GM19043 (cell line): ENCODE data around the gene CSMD2.
"Not testable (repeated sequence)": the region's sequence is repeated elsewhere in the genome, so short reads cannot be mapped to it uniquely, and the experiment has no call there.

Experiments
- ATAC-seq: cut with Tn5 transposase; IDR thresholded peaks from one replicate; pipeline ENCODE4 v1.9.1; 2021; ENCODE audit warnings: low read depth; ENCODE audit not compliant: unreplicated experiment

CSMD2 gene

DNA sequence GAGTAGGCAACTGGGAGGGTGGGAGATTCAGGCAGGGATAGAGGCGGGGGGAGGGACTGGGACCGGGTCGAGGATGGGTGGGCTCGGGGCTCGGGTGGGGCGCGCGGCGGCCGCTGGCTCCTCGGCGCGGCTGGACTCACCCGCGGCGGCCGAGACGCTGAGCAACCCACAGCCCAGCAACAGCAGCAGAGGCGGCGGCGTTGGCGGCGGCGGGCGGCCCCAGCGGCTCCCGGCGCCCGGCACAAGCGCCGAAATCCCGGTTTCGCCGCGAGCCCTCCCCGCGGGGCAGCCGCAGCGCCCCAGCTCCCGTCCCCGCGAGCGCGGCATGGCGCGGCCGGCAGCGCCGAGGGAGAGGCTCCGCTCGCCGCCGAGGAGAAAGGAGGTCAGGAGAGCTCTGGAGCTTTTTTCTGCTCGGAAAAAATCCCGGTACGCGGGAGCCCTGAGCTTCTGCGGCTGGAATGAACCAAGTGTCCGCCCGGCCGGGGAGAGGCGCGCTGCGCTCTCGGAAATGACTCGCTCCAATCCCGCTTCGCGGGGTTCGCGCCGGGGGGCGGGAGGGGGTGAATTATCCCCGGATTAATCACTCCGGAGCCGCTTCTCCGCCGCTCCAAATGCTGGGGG, at the start of gene CSMD2:
CSMD2 (minus strand) TSS at position 460 of the 621 bp plus-strand sequence; CDS start at position 327, 133 bp downstream.
- ATAC-seq: no peak

DNA sequence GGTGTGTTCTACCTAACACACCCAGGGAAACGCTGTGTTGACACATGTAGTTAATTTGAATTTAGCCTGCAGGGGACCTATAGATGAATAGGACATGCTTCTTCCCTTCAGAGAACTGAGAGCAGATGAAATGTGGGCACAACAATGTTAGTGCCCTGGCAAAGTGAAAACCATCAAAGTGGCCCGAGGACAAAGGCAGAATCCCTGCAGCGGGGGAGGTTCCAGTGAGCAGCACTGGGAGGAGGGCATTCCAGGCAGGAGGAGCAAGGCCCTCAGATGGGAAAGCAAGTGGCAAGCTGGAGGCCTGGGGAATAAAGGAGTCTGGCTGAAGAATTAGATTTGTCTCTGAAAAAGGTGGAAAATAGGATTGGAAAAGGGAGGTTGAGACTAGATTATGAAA, 48.9 kb upstream of the CSMD2 start:
- ATAC-seq: no peak

DNA sequence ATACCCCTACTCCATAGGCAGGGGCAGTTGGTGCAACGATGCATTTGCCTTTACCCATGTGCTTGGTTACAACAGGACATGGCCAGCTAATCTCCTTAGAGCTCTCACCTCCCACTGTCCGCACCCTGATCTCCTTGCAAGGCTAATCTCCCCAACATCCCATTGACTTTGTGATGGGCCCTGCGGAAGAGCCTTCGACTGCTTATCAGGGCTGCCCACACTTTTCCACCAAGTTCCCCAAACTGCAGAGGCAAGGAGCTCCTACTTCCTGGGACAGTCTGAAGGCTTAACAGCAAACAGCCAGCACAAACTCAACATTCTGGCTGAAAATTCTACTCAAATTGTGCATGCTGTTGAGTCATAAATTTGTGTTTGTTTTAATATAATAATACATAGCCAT, 47.6 kb upstream of the CSMD2 start:
- ATAC-seq: no peak

DNA sequence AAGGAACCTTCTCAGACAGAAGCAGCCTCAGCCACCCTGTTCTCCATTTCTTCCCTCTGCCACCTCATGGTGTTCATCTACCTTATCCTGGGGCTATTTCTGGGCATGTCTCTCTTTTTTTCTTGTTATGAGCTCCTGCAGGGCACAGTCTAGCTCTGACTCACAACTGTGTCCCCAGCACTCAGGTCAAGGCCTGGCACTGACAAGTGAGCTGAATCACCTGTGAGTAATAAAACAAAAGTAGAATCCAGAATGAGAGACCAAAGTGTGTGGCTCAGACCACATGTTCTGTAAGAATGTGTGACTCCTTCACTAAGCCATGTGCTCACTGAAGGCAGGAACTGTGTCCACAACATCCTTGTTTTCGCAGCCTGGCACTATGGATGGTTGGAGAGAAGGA, 34.9 kb upstream of the CSMD2 start:
- no peak for ATAC-seq

DNA sequence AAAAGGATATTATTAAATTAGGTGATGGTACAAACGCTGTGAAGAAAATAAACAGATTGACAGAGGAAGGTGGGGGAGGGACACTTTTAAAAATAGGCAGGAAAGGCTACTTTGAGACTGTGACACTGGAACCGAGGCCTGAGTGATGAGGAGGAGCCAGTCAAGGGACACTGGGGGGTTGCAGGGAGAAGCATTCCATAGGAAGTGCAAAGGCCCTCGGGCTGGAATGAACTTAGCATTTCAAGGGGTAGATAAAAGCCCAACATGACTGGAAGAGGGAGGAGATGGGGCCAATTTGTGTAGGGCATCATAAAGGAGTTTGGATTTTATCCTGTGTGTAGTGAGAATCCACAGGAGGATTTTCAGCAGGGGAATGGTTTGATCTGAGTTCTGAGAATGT, 27.6 kb upstream of the CSMD2 start:
- ATAC-seq: no peak

DNA sequence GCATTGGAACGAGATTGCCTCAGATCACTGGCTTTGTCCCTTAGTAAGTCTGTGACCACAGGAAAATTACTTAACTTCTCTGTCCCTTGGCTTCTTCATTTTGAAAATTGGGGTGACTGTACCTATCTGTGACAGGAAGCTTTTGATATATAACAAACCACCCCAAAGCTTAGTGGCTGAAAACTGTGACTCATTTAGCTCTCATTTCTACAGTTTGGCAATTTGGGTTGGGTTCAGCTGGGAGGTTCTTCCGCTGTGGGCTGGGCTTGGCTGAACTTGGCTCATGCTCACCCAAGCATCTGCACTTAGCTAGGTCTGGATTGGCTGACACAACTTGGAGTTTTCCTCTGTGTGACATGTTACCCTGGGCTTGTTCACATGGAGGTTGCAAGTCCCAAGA, 25.7 kb upstream of the CSMD2 start:
- ATAC-seq: no peak

DNA sequence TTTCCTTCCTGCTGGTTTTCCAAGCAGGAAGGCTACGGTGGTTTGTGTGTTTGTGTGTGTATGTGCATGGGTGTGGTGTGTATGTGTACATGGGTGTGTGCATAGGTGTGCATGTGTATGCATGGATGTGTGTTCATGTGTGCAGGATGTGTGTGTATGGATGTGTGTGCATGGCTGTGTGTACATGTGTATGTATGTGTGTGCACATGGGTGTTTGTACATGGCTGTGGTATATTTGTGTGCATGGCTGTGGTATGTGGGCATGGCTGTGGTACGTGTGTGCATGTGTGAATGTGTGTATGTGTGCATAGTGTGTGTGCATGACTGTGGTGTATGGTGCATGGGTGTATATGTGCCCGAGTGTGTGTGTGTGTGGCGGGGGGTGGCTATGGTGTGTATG, 24.0 kb upstream of the CSMD2 start:
- ATAC-seq: no peak

DNA sequence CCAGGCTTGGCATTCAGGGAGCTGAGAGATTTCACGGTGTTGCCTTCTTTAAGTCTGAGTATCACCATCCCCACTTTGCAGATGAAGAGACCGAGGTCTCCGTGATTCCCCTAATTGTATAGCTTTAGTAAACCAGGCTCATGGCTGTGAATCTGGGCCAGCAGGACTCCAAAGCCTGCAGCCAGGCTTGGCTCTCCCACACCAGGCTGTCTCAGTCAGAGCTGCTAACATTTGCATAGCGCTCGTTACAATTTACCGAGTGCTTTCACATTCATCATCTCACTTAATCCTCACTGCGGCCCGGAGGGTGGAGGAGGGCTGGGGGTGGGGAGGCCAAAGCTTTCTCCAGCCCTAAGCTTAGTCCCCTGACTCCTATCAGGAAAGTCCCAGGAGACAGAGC, 23.4 kb upstream of the CSMD2 start:
- ATAC-seq: no peak

DNA sequence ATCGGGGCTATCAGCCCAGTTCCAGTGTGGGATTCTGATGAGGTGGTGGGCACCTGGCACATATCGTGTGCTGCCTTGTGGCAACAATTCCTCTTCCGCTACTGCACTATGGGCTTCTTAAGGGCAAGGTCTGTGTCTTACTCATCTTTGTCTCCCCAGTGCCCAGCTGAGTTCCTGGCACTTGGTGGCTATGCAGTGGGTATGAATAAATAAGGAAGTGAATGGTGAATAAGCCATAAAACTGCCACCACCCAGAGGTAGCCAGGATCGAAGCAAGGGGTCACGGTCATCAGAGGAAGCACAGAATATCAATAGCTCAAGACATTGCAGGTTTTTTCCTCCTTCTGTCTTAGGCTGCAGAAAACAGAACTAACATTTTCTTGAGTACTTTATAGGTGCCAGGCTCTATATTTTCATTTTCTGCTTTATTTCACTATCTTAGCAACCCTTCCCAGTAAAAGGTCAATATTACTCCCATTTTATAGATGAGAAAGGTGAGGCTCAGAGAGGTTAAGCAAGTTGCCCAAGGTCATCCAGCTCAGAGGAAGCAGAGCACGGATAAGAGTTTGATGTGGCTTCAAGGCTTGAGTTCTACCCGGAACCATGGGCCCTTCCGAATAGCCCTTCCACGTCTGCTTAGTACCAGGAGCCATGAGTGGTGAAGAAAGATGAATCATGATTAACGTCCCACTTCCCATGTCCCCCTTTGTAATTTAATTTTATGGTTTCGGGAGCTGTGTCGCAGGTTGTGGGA, 21.9 kb upstream of the CSMD2 start:
- no peak for ATAC-seq

DNA sequence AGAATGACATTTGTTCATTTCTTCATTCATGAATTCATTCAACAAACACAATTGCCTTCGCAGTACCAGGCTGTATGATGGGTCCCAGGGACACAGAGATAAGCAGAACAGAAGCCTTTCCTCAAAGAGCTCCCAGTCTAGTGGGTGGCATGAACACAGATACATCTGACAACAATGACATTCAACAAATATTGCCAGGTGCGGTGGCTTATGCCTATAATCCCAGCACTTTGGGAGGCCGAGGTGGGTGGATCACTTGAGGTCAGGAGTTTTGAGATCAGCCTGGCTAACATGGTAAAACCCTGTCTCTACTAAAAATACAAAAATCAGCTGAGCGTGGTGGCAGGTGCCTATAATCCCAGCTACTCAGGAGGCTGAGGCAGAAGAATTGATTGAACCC, 18.4 kb upstream of the CSMD2 start:
- not testable (repeated sequence) for ATAC-seq

DNA sequence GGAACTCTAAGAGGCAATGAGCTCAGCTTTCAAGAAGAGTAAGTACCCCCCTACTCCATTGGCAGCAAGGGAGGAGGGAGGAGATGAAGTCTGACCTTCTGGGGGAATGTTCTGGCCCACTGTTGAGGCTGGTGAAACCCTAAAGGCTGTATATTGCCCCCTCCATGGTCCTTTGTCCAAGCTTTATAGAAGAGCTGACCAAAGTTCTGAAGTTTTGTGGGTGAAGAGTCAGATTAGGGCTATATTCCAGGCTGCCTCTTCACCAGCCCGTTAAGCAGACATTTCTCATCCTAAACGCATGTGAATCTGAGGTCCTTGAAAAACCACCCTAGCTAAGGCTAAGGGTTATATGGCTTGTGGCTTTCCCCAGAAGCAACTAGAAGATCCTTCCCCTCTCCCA, 13.0 kb upstream of the CSMD2 start:
- ATAC-seq: no peak

DNA sequence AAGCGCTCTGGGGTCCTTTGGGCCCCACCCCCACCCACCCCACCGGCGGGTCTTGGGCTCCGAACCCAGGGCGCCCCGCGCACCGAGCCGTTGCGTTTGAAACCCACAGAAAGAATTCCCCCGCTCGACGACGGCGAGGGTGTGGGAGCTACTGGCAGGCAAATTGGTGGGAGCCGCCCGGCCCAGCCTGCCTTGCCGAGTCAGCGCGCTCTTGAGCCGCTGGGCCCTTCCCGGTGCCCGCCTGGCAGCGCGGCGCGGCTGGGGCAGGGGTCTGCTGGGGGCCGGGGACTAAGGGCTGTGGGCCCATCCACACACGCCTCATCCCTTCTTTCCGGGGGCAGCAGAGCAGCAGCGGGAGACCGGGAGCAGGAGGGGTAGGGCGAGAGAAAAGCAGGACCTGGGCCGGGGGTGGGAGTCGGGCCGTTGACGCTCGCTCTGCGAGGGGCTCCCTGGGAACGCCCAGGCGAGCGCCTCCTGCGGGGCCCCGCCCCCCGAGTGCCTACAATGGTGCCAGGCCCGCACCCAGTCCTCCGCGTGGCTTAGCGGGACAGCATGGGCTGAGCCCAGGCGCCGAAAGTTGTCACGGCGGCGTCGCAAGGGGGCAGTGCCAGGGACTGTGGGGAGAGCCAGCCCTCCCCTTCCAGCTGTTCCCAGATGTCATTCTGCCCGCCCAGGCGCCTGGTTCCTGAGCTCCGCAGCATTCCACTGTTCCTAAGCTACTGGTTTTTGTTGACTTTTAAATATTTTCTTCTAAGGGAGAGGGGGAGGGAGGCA, 12.0 kb upstream of the CSMD2 start, which contains the start of gene C1orf94:
C1orf94 (plus strand) TSS at position 78 of the 774 bp plus-strand sequence. CDS start 883 bp downstream, outside the sequence.
- no peak for ATAC-seq

DNA sequence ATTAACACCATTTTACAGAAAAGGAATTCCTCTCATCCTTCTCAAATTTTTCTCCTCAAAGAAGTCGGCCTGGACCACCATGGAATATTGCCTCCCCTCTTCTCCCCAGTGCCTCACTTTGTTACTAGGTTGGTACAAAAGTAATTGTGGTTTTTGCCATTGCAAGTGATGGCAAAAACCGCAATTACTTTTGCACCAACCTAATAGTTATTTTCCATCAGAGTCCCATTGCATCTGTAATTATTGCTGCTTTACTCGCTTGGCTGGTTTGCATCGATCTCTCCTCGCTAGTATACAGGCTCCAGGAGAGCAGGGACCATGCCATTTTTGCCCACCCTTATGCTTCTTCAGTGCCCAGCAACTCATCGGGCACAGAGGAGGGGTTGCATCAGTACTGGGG, 10.7 kb upstream of the CSMD2 start:
- ATAC-seq: no peak

DNA sequence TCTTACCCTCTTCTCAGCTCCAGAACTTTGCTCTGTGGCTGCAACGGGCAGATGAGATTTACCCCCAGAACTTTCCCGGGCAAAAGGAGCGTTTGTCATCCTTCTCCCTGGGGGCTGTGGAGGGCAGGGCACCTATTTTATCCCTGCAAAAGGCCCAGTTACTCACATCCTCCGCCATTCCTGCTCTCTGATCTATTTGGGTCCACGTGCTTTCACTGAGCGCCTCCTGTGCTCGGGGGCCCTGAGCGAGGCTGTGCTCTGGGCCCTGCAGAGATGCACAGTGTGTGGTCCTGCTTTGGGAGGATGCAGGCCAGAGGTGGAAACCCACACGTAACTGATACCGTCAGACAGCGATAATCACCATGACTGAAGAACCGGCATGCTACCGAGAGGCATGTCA, 2.4 kb upstream of the CSMD2 start:
- ATAC-seq: no peak

DNA sequence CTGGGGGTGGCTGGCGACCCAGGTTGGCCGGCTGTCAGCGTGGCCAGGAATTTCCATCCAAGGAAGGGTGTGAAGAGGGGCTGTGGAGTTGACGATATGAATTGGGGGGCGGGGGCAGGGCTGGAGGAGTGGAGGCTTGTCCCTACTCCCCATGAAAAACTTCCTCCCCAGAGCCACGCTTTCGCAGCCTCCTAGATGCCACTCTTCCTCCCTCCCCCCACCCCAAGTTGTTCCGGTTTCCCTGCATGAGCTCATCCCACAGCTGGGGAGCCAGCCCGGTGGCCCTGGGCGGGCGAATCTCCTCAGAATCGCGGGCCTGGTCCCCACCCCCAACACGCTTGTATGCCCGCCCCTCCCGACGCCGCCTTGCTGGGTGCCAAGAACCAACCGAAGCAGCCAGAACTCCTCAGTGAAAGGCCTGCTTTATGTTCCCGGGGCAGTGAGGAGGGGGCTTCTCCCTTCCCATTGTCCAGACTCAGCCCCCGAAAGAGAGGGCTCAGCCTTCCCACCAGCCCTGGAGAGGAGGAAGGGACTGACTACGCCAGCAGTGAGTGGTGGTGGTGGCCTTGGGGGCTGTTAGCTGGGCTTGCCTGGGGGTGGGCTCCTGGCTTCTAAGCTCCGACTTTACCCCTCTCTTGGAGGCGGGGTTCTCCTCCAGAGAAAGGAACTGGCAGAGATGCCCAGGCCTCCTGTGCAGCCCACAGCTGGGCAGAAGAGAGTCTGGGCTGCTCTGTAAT, 1.8 kb upstream of the CSMD2 start:
- ATAC-seq: no peak

DNA sequence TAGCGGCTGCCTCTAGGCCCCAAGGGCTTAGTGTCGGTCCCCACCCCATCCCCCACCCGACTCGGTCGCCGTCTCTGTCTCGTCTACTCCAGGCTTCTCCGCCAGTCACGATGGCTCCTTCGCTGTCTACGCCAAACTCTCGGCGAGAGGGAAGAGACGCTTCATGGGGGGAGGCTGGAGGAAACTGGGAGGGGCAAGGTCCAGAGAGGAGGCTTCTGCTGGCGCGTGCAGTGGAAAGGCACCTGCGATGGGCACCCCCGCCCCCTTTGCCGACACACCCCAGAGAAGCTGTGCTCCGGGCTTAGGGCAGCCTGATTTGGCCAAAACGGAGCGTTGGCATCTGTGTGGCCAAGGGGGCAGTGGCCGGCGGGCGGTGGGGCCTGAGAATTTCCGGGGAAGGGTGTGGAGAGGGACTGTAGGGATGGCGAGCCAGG, 1.2 kb upstream of the CSMD2 start:
- ATAC-seq: no peak

DNA sequence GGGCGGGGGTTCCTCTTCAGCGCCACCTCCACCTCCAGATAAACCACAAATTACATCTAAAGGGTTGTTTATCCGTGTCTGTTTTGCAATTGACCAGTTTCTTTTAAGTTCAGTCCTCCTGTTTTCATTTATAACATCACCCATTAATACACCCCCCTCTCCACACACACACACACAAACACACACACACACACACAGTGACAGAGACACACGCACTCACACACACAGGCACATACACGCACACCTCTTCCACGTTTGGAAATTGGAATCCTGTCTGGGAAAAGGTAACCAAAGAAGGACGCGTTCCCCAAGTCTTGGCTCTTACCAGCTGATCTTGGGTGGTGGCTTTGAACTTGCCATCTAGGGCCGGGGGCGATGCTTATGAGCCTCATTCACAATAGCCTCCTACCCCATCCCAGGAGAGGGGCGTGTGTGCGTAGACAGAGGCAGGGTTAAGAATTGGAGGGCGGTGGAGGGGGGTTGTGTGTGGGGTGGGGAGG, 442 bp upstream of the CSMD2 start:
- ATAC-seq: no peak

DNA sequence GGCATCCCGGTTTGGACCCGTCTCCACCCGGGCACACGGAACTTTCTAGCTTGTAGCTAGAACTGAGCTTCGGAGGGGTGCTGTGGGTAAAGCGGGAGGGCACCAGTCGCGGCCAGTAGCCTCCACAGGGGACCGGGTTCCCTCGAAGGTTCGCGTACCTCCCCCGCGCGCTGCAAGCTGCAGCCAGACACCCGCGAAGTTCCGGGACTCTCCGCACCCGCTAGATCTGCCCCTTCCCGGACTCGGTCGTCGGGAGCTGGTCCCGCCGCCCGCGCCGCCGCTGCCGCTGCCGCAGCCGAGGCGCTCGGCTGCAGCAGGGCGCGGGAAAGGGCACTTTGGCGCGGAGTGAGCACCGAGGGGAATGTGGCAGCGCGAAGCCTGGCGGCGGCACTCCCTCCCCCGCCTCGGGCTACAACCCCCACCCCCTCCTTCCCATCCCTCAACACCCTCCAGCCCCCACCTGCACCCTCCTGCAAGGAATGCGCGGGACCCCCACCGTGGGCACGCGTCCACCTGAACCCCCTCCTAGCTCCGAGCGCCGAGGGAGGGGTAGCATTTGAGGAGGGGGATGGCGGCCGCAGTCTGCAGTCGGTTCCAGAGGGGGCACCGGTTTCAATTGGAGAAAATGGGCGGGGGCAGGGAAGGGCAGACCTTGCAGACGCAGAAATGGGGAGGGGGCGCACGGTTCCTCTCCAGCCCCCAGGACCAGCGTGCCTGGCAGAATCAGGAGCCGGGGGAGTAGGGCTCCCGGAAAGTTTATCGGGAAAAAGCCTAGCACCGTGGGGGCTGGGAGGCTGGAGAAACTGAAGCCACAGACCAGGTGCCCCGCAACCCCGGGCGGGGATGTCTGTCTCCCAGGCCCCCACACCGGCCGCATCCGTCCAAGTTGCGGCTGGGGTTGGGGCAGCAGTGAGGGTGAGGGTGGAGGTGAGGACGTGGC, 968 bp downstream of the CSMD2 start:
- no peak for ATAC-seq
